Common myeloid progenitor, CD34-positive (primary cell): ENCODE data around the gene CIC.

Experiments used
- CTCF ChIA-PET: fragments of 350-600 bp; sonication (Branson Sonifier 250); formaldehyde crosslinking; loops from one replicate; lab custom pipeline; 2021; ENCODE audit warnings: antibody characterized with exemption; lab: Charles Lee
- POLR2A ChIA-PET: fragments of 350-600 bp; sonication (Branson Sonifier 250); formaldehyde crosslinking; loops from one replicate; lab custom pipeline; 2021; ENCODE audit warnings: antibody characterized with exemption; lab: Charles Lee
- DNase-seq, 3 donors: peaks; one replicate each; pipeline versions ENCODE4 v3.0.0 to v3.0.0-alpha.2; 2013
- H3K27ac ChIP-seq, 2 experiments: 1 replicate in 1 of 2; 2 replicates in 1 of 2; pipeline ENCODE4 v1.7.0; 2013; ENCODE audit warnings: inconsistent platforms in 2 of 2, low read length in 2 of 2, mild to moderate bottlenecking in 2 of 2, low read depth in 1 of 2, moderate library complexity in 1 of 2; ENCODE audit not compliant: severe bottlenecking in 2 of 2, insufficient read depth in 1 of 2, poor library complexity in 1 of 2
- H3K27me3 ChIP-seq, 5 experiments: replicated peaks in 2 of 5; 1 replicate in 3 of 5; 2 replicates in 2 of 5; pipeline versions ENCODE4 v1.6.1 to v1.7.0; 2013; ENCODE audit warnings: low read length in 4 of 5, mild to moderate bottlenecking in 2 of 5, moderate library complexity in 2 of 5, inconsistent platforms in 1 of 5; ENCODE audit not compliant: insufficient read depth in 5 of 5, control insufficient read depth in 4 of 5
- H3K36me3 ChIP-seq, 4 experiments: 1 replicate in 2 of 4; 2 replicates in 2 of 4; pipeline versions ENCODE4 v1.6.1 to v1.7.0; 2013; ENCODE audit warnings: low read length in 3 of 4, control low read depth in 1 of 4, mild to moderate bottlenecking in 1 of 4; ENCODE audit not compliant: control insufficient read depth in 4 of 4, insufficient read depth in 4 of 4
- H3K4me1 ChIP-seq, 4 experiments: 1 replicate in 3 of 4; 2 replicates in 1 of 4; pipeline versions ENCODE4 v1.6.1 to v1.7.1; 2013; ENCODE audit warnings: low read length in 3 of 4, mild to moderate bottlenecking in 3 of 4, control low read depth in 1 of 4, inconsistent platforms in 1 of 4, moderate library complexity in 1 of 4; ENCODE audit not compliant: control insufficient read depth in 4 of 4, insufficient read depth in 4 of 4; ENCODE audit errors: control extremely low read depth in 1 of 4
- H3K4me3 ChIP-seq, 7 experiments: 1 replicate in 4 of 7; 2 replicates in 3 of 7; pipeline versions ENCODE4 v1.5.1 to v1.7.0; 2013; ENCODE audit warnings: mild to moderate bottlenecking in 7 of 7, low read length in 6 of 7, moderate library complexity in 6 of 7, inconsistent platforms in 2 of 7, low read depth in 2 of 7, control low read depth in 1 of 7; ENCODE audit not compliant: insufficient read depth in 4 of 7, control insufficient read depth in 1 of 7; ENCODE audit errors: extremely low read depth in 1 of 7
- H3K9me3 ChIP-seq, 5 experiments: 1 replicate in 4 of 5; 2 replicates in 1 of 5; pipeline versions ENCODE4 v1.6.1 to v1.7.1; 2013; ENCODE audit warnings: low read length in 4 of 5, mild to moderate bottlenecking in 2 of 5, inconsistent platforms in 1 of 5, low read depth in 1 of 5, moderate library complexity in 1 of 5; ENCODE audit not compliant: control insufficient read depth in 4 of 5, insufficient read depth in 2 of 5; ENCODE audit errors: control extremely low read depth in 1 of 5
- WGBS: methylation state at CpG from one replicate; pipeline ENCODE4 v1.1.5; 2013; ENCODE audit not compliant: insufficient coverage; 5-methylcytosine and 5-hydroxymethylcytosine counted together

CIC gene

GRCh38 chr19:42271861-42272534, 2.9 kb downstream of the CIC start:
- peaks cover 0 to 50% (median 25%) of the 10 kb centered on the region in 4 experiments for H3K36me3 ChIP-seq
- H3K27me3 ChIP-seq, result no peaks in the 10 kb centered on the region
- ChIA-PET CTCF (interaction anchor here (0.8 to 2.1 kb wide), 4 partner anchors 7 to 26 kb away, joined by 3 to 21 read pairs (median 8); no protein-coding TSS in a partner anchor), POLR2A (interaction anchor here (0.6 kb wide), 1 partner anchor 8 kb away, joined by 3 read pairs; no protein-coding TSS in a partner anchor)
- no peaks in the 10 kb centered on the region for H3K9me3 ChIP-seq
- peak overlapping the region in 1 of 7 experiments; percentile 70 for H3K4me3 ChIP-seq
- H3K27ac ChIP-seq, result peak overlapping the region in 1 of 2 experiments; percentile 58
- peaks cover 7 to 57% (median 40%) of the 10 kb centered on the region in 4 experiments for H3K4me1 ChIP-seq
- WGBS, result 84% methylated on average over 32 of the region's 35 CpGs
- peak in 2 of 3 donors; percentile 50 for DNase-seq

- WGBS, result 89% methylated on average over 8 of the region's 9 CpGs
- Histone ChIP-seq H3K27me3 (no peaks in the 10 kb centered on the region), H3K9me3 (no peaks in the 10 kb centered on the region), H3K36me3 (peaks cover 0 to 50% (median 25%) of the 10 kb centered on the region in 4 experiments), H3K27ac (no peak overlapping the region), H3K4me3 (no peak overlapping the region), H3K4me1 (peaks cover 7 to 60% (median 42%) of the 10 kb centered on the region in 4 experiments)
- no peak for DNase-seq
- ChIA-PET POLR2A (no interaction called here), CTCF (interaction anchor here (0.8 to 1.7 kb wide), 2 partner anchors 11 to 27 kb away, joined by 3 to 12 read pairs; no protein-coding TSS in a partner anchor)
These were observed 3.5 kb downstream of the CIC start for GRCh38 chr19:42272535-42272897.

GRCh38 chr19:42272989-42273406, 3.9 kb downstream of the CIC start:
- POLR2A ChIA-PET, result no interaction called here
- Histone ChIP-seq H3K27me3 (no peaks in the 10 kb centered on the region), H3K4me1 (peaks cover 4 to 60% (median 42%) of the 10 kb centered on the region in 4 experiments), H3K4me3 (no peak overlapping the region), H3K36me3 (peaks cover 0 to 50% (median 25%) of the 10 kb centered on the region in 4 experiments), H3K9me3 (no peaks in the 10 kb centered on the region), H3K27ac (no peak overlapping the region)
- CTCF ChIA-PET, result interaction anchor here (0.8 to 1.7 kb wide), 2 partner anchors 12 to 27 kb away, joined by 3 to 12 read pairs; no protein-coding TSS in a partner anchor
- DNase-seq, result no peak
- WGBS, result 94% methylated on average over 22 of the region's 23 CpGs

- H3K36me3 ChIP-seq, result peaks cover 0 to 50% (median 25%) of the 10 kb centered on the region in 4 experiments
- peaks cover 4 to 64% (median 46%) of the 10 kb centered on the region in 4 experiments for H3K4me1 ChIP-seq
- no peaks in the 10 kb centered on the region for H3K27me3 ChIP-seq
- ChIA-PET POLR2A (no interaction called here), CTCF (interaction anchor here (1.2 to 1.6 kb wide), 3 partner anchors 28 to 138 kb away, joined by 3 to 6 read pairs (median 3); no protein-coding TSS in a partner anchor)
- H3K4me3 ChIP-seq, result no peak overlapping the region
- 98% methylated on average over 36 of the region's 43 CpGs for WGBS
- H3K9me3 ChIP-seq, result no peaks in the 10 kb centered on the region
- no peak for DNase-seq
- H3K27ac ChIP-seq, result no peak overlapping the region
These were observed 4.5 kb downstream of the CIC start for GRCh38 chr19:42273407-42274064.

- Histone ChIP-seq H3K4me3 (no peak overlapping the region), H3K27ac (no peak overlapping the region), H3K27me3 (no peaks in the 10 kb centered on the region), H3K4me1 (peaks cover 4 to 71% (median 53%) of the 10 kb centered on the region in 4 experiments), H3K9me3 (no peaks in the 10 kb centered on the region), H3K36me3 (peaks cover 0 to 50% (median 25%) of the 10 kb centered on the region in 4 experiments)
- ChIA-PET CTCF (interaction anchor here (0.8 to 1.6 kb wide), 4 partner anchors 13 to 139 kb away, joined by 3 to 6 read pairs (median 3); no protein-coding TSS in a partner anchor), POLR2A (interaction anchor here (0.7 kb wide), 1 partner anchor 28 kb away, joined by 3 read pairs; no protein-coding TSS in a partner anchor)
- WGBS, result 94% methylated on average over 21 of the region's 22 CpGs
- DNase-seq, result no peak
These were observed 5.1 kb downstream of the CIC start for GRCh38 chr19:42274065-42274682.

- POLR2A ChIA-PET, result no interaction called here
- CTCF ChIA-PET, result interaction anchor here (0.8 to 1.6 kb wide), 4 partner anchors 14 to 140 kb away, joined by 3 to 6 read pairs (median 3); no protein-coding TSS in a partner anchor
- Histone ChIP-seq H3K27me3 (no peaks in the 10 kb centered on the region), H3K36me3 (peaks cover 0 to 50% (median 25%) of the 10 kb centered on the region in 4 experiments), H3K9me3 (no peaks in the 10 kb centered on the region), H3K27ac (no peak overlapping the region), H3K4me3 (no peak overlapping the region), H3K4me1 (peaks cover 0 to 69% (median 53%) of the 10 kb centered on the region in 4 experiments)
- no peak for DNase-seq
- WGBS, result 96% methylated on average over 5 of the region's 7 CpGs
These were observed 6.1 kb downstream of the CIC start for GRCh38 chr19:42275103-42275502.
